GM12891 (cell line): Measurements from ENCODE around the gene KLHL6.
A peak's percentile ranks its signal among the peaks of the same experiment; 100 is the strongest.

Experiments used
- POLR2A ChIP-seq: IDR thresholded peaks from 2 replicates; pipeline ENCODE4 v1.6.1; 2011; ENCODE audit warnings: low read depth, low read length, control low read depth
- POLR2AphosphoS5 ChIP-seq: IDR thresholded peaks from 2 replicates; pipeline ENCODE4 v1.6.1; 2011; ENCODE audit warnings: low read depth, low read length, control low read depth
- POU2F2 ChIP-seq: IDR thresholded peaks from 2 replicates; pipeline ENCODE4 v1.6.1; 2011; ENCODE audit warnings: low read depth, mild to moderate bottlenecking, control low read depth, low read length, moderate library complexity
- SPI1 ChIP-seq: IDR thresholded peaks from 2 replicates; pipeline ENCODE4 v1.6.1; 2011; ENCODE audit warnings: low read depth, low read length, control low read depth
- TAF1 ChIP-seq: IDR thresholded peaks from 2 replicates; pipeline ENCODE4 v1.6.1; 2011; ENCODE audit warnings: low read depth, low read length, control low read depth

DNA sequence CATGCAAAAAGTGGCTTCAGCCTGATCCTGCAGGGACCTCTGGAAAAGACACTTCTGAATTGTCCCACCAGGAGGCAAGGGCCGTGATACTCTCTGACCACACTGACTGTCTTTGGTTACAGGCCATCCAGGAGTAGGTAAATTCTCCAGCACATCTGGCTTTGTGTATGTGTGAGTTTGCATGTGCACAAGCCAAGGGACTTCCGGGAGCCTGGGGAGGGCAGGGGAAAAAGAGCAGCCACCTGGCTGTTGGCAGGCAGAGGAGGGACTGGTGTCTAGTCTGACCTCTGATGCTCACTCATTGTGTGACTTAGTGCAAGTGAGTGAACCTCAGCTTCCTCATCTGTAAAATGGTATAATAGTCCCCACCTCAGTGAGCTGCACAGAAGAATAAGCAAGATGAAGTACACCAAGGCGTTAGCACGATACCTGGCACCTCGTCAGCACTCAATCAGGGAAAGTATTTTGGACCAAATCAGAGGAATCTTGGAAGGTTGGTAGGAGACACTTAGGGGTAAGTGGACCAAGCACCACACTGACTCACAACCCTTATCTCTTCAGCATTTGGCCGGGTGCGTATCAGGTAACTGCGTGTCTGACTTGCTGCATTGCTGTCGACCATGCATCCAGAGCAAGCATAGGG, 19.1 kb downstream of the KLHL6 start:
- TF ChIP-seq POLR2AphosphoS5 (peak; percentile 33; the same call in 1 of the 2 replicates), POLR2A (no peak), TAF1 (no peak), SPI1 (peak; percentile 55), POU2F2 (peak; percentile 88)
